ENCODE results near the gene SFXN2.

Gene SFXN2

DNA sequence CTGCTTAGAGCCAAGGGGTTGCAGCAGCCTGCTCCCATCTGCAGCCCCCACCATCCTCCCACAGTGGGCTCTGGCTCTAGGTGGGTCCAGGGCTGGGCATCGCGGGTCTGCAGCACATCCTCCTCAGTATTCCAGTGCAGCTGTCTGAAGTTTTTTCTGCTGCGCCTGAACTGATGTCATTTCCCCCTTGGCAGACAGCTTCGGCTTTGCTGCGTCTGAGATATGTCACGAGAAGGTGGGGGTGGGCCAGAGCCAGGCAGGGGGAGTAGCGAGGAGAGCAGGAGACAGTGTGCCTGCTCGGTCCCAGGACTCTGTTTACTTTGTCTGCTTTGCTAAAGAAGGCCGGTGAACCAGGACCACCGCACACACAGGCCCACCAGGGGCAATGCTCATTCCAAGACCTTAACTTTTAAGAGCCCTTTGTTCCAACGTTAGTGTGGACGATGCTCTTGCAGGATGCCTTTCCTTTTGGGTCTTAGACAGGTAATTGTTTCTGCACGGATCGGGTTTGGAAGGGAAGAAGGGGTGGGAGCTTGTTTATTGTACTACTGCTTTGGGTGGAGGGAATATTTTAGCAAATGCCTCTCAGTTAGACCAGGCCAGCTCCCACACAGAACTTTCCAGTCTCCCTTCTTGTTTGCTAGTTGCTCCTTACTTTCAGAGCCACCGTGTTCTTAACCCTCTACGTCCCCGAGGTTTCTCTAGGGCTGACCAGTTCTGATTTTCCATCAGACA, 61.7 kb downstream of the SFXN2 start:
- peak in 44 of 51 donors; percentile 16 to 81 (median 54) for DNase-seq

DNA sequence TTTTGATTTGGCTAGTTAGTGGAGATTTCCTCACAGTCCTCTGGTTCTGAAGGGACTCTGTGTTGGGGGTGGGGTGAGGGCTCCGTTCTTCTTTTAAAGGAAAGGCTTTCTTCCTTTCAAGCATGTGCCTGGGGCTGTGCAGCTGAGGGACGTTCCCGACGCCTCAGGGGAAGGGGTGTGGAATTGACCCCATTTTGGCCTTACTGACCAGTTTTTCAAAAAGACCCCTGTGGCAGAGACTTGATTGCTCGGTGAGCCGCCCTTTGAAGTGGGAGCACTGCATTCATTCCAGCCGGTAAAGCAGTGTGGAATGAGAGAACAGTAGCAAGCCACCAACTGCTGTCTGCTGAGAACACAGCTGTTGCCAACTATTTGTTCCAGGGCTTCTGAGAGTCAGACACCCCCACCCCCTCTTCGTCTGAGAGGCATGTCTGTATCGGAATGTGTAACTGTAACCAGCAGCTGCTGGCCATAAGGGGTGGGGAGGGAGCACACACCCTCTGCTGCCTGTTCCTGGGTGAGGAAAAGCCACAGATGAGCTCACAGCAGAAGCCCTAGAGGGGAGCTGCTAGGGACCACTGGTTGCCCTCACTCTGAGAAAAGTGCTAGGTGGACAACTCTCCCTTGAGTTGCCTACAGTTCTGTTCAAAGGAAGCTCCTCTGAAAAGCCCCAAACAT, 62.5 kb downstream of the SFXN2 start:
- DNase-seq = peak in 30 of 51 donors; percentile 7 to 73 (median 38)

DNA sequence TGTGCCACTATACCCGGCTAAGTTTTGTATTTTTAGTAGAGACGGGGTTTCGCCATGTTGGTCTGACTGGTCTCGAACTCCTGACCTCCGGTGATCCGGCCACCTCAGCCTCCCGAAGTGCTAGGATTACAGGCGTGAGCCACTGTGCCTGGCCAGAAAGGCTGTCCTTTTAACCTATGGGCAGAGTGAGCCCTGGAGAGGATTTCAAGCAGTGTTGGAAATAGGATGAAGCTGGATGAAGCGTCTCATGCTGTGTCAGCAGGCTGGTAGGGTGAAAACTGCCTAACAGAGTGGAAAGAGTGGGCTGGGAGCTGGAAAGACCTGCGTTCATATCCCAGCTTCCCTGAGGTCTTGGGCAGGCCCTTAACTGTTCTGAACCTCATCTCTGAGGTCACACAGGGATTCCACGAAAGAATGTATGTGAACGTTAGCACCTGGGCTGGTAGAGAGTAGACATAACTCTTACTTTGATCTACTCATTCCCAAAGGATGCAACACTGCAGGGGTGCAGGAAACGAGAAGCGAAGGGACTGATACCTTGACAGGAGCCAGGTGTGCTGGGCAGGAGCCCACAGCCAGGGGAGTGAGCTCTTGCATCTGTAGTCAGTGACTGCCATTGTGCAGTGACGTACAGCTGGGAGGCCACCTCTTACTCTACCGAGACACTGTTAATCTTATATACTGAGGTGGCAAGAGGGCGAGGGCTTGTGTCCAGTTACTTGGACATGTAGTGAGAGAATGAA, 63.4 kb downstream of the SFXN2 start:
- DNase-seq = no peak

DNA sequence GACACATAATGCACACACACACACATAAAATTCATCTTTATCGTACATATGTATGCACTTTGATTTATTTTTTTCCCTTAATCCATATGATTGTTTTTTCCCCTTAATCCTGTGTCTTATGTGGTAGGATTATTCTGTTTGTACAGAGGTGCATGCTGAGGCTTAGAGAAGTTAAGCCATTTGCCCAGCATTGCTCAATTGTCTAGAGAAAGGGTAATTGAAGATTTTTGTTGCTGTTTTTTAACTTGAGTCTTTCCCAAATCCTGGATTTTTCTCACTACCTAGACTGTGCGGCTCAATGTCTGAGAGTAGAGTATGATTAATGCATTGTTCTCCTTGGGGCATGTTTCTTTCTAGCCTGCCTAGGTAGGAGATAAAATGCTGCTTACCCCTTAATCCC, 64.3 kb downstream of the SFXN2 start:
- DNase-seq = no peak

DNA sequence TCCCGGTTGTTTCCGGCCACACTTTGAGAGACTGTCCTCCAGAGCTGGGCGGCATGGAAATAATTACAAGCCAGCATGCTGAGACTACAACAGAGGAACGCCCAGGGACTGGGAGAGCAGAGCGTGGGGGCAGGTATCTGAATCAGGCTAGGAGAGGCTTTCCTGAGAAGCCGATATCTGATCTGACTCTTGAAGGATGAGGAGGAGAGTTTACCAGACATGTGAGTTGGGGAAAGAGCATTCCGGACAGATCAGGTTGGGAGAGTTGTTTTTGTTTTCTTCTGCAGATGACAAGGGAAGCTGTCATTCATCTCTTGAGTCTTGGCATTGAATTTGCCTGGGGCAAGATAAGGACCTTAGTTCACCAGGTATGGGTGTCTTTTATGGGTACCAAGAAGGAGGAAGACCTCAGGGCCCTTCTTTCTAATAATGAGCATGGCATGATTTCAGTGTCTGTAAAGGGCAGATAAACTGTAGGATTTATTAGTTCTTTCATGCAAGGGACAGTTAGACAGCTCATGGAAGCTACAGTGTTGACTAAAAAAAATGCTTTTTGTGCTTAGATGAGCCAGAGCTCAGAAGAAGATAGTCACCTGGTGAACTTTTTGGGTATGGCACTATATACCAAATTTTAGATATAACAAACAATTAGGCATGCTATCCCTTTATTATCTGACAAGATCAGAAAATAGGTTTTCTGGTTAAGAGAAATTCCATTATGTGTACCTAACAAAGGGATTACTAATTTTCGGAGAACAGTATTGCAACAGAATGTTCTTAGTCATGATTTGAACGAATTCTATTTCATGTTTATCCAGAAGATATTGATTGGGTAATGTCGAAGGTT, 65.5 kb downstream of the SFXN2 start:
- DNase-seq = no peak

DNA sequence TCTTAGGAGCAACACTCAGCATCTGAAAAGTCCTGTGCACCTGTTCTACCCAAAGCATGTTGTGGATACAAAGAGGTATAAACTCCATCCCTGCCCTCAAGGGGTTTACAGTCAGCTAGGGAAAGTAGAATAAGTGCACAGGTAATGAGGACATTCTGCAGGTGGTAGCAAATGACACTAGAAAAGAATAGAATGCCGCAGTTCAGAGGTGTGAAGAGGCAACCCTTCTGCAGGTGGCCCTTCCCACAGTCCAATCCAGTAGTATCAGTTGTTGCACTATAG, 66.0 kb downstream of the SFXN2 start:
- DNase-seq = no peak

DNA sequence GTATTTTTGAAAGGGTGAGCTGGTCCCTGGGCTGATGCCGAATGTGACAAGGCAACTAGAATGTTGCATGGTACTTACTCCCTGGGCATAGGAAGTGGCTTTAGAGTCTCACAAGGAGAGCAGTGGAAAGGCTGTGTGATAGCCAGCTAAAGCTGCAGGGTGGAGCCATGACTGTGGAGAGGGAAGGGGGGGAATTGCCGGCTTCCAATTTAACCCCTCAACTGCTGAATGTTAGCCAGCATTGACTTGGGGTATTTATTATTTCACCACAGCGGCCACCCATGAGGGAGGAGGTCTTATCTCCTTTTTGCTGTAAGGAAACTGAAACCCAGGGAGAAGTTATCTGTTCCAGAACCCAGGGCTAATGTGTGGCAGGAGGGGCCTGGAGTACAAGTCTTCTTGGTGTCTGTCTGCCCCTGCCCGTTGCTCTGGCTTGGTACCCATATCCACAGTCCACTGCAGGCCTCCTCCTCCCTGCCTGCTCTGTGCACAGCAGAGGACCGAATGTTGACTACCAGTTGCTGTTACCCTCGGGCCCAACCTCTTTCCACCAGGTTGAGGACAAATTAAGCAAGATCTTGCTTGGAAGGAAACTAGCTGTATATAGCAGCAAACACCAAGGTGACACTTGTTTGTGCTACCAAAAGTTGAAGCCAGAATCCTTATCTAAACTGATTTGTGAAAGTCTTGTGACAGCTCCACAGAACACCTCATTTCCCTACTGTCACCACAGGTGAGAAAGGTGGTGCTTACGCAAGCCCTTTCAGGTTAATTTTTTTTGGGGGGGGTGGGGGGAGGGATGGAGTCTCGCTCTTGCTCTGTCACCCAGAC, 66.9 kb downstream of the SFXN2 start:
- DNase-seq = no peak

DNA sequence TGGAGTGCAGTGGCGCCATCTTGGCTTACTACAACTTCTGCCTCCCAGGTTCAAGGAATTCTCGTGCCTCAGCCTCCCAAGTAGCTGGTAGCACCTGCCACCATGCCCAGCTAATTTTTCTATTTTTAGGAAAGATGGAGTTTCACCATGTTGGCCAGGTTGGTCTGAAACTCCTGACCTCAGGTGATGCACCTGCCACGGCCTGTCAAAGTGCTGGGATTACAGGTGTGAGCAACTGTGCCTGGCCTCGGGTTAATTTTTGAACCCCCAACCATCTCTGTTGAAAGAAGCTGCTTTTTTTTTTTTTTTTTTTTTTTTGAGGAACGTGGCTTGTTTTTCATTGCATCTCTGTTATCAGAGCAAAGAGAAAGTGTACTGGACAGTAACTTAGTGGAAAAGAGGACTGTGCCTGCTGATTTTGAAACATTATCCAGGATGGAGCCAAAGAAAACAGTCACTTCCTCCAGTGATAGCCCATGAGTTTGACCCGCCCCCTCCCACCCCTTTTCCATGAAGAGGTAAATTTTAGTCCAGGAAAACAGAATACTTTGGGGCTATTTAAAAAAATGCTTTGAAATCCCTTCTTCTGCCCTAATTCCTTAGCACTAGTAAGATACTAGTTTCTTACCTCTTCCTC, 67.6 kb downstream of the SFXN2 start:
- DNase-seq = no peak

DNA sequence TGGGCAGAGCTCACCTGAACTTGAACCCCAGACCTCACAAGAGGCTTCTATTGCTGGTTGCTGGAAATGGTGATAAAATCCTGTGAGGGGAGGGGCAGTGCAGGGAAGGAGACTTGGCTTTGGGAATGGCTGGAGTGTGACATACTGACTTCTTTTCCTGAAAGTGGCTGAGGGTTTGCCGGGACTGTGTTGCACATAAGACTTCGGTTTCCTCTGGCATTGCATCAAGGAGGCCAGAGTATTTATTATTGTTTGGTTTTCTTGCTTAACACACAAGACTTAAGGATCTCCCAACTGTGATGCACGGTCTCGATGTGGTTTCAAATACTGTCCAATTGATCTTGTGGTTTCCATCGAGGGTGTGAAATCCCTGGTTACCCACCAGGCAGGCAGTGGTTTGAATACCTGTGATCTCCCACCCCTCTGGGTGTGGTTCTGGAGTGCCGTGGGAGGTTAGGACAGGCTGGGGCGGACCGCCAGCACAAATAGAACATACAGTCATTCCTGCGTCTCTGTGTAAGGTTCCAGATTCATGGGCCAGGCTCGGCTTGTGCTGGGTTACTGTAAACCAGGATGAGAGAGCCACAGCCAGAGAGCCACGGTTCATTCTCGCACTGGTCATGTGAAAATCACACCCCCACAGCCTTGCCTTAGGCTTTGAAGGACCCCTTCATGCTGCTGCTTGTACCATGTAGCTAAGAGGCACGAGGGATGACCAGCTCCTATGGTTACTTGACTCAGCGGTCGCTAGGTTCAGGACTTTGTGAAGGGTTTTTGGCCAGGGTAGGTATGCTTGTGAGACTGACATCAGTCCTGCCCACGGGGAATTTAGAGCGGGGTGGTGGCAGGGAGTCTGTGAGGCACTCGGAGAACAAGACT, 68.5 kb downstream of the SFXN2 start:
- peak in 7 of 51 donors; percentile 3 to 47 (median 32) for DNase-seq

DNA sequence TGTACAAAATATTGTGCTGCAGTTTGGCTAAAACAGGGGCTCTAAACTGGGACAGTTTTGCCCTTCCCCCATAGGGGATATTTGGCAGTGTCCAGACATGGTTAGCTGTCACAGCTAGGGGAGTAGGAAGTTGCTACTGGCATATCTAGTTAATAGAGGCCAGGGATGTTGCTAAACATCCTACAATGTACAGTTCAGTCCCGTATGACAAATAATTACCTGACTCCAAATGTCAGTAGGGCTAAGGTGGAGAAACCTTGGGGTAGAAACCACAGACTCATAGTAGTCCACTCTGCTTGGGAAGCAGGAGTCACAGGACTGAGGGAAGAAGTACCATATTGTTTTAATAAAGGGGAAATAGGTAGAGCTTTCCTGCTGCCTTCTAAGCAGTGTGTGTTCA, 69.1 kb downstream of the SFXN2 start:
- no peak for DNase-seq

DNA sequence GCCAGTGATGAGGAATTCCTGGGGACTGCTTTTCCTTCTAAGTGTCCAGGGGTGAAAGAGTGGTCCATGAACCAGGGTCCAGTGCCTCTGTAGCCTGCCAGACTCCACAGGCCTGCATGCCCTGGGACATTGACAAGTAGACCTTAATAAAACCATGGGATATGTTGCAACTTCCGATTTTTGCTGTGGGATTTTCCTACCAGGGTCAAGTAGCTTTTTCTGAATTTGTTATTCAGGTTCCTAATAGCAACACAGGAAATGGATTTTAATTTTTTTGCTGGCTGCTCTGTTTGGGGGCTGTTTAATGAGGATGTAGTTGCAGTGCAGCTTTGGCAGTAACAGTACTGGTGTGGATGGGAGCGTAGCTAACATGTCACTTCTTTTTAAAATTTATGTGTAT, 71.4 kb downstream of the SFXN2 start:
- DNase-seq = no peak

DNA sequence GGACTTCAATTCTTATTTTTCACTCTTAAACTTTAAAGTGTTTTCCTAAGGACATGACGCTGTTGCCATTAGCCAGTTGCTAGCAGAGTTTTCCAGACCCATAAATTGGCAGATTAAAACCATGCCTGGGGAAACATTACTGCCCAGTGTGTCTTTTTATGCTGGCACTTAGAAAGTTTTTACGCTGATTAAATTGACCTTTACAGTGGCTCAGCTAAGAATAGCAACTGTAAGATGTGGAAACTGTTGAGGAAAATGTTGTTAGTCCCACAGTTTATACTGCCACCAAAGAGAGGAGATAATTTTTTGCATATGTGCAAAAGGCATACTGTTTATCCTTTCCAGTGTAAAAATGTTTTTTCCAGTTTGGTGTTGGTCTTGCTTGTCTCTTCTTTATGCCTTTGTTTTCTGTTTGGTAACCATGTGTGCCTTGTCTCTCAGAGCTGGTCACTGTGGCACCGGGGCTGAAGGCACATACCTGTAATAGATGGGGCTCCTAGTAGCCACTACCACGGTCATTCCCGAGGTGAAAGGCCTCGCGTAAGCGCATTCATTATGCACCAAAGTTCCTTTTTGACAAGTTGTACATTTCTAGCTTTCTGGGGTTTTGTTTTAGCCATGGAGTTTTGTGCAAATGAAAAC, 77.4 kb downstream of the SFXN2 start:
- no peak for DNase-seq
